Stimulated activated CD4-positive, alpha-beta T cell treated with anti-CD3 and anti-CD28 coated beads, Interleukin-4, amount 100 ng/mL, for 4 hours (primary cell): ENCODE data around the gene PITPNB.

Experiments
- DNase-seq, 2 experiments: peaks; one replicate each; pipeline ENCODE4 v3.0.0-alpha.2; 2020

The PITPNB gene

GRCh38 chr22:27918341-27919221 is 475 bp downstream of the PITPNB start:
- DNase-seq = peak; percentile 61 to 73

- no peak for DNase-seq
These were observed 3.1 kb downstream of the PITPNB start for GRCh38 chr22:27915986-27916385.

- no peak for DNase-seq
These were observed 5.8 kb downstream of the PITPNB start for GRCh38 chr22:27913162-27913741.

GRCh38 chr22:27912101-27912500 is 7.0 kb downstream of the PITPNB start:
- no peak for DNase-seq

- no peak for DNase-seq
These were observed 7.7 kb downstream of the PITPNB start for GRCh38 chr22:27911330-27911729.

GRCh38 chr22:27906241-27906640 is 12.8 kb downstream of the PITPNB start:
- no peak for DNase-seq

GRCh38 chr22:27905653-27906052 is 13.4 kb downstream of the PITPNB start:
- DNase-seq = no peak

- DNase-seq = no peak
These were observed 15.1 kb downstream of the PITPNB start for GRCh38 chr22:27903805-27904473.

- no peak for DNase-seq
These were observed 18.9 kb downstream of the PITPNB start for GRCh38 chr22:27900153-27900552.

- DNase-seq = no peak
These were observed 22.8 kb downstream of the PITPNB start for GRCh38 chr22:27896245-27896644.

- DNase-seq = no peak
These were observed 23.5 kb downstream of the PITPNB start for GRCh38 chr22:27895600-27895999.

- DNase-seq = no peak
These were observed 26.2 kb downstream of the PITPNB start for GRCh38 chr22:27892811-27893210.

GRCh38 chr22:27892064-27892463 is 27.0 kb downstream of the PITPNB start:
- no peak for DNase-seq

- DNase-seq = no peak
These were observed 30.7 kb downstream of the PITPNB start for GRCh38 chr22:27888310-27888709.

- no peak for DNase-seq
These were observed 32.3 kb downstream of the PITPNB start for GRCh38 chr22:27886843-27887151.

GRCh38 chr22:27885977-27886842 is 32.8 kb downstream of the PITPNB start:
- DNase-seq = peak; percentile 26 to 36

GRCh38 chr22:27883656-27884350 is 35.3 kb downstream of the PITPNB start:
- DNase-seq = no peak

GRCh38 chr22:27882507-27883290 is 36.4 kb downstream of the PITPNB start:
- no peak for DNase-seq

GRCh38 chr22:27881421-27881820 is 37.6 kb downstream of the PITPNB start:
- no peak for DNase-seq

GRCh38 chr22:27880778-27881394 is 38.2 kb downstream of the PITPNB start:
- no peak for DNase-seq

GRCh38 chr22:27879923-27880322 is 39.1 kb downstream of the PITPNB start:
- no peak for DNase-seq
